Astrocyte (in vitro differentiated cells and primary cell): ENCODE results near the gene ITPKB. TPM values are rescaled to one million over a fixed set of nuclear protein-coding genes. Genes with fewer than 3 reads are reported as not detected.

Experiments
- DNase-seq: peaks from one replicate; pipeline ENCODE4 v3.0.0-alpha.2; 2010; ENCODE audit warnings: low read depth
- FAIRE-seq: peaks from 2 replicates; lab custom pipeline; 2011; peaks lifted over from hg19 to GRCh38; lab: Jason Lieb, UNC
- H2AFZ ChIP-seq: 2 replicates; pipeline ENCODE4 v1.6.0; 2012; ENCODE audit warnings: low read depth, low read length, inconsistent platforms
- H3K27ac ChIP-seq: 2 replicates; pipeline ENCODE4 v1.5.1; 2011; ENCODE audit warnings: low read depth, low read length, inconsistent platforms
- H3K27me3 ChIP-seq: 2 replicates; pipeline ENCODE4 v1.6.0; 2011; ENCODE audit warnings: low read length, inconsistent platforms; ENCODE audit not compliant: insufficient read depth
- H3K36me3 ChIP-seq: 2 replicates; pipeline ENCODE4 v1.5.1; 2011; ENCODE audit warnings: low read length, inconsistent platforms; ENCODE audit not compliant: insufficient read depth
- H3K4me1 ChIP-seq: 2 replicates; pipeline ENCODE4 v1.5.1; 2011; ENCODE audit warnings: low read length, inconsistent platforms; ENCODE audit not compliant: insufficient read depth
- H3K4me2 ChIP-seq: 2 replicates; pipeline ENCODE4 v1.6.0; 2012; ENCODE audit warnings: low read length, inconsistent platforms
- H3K4me3 ChIP-seq: 2 replicates; pipeline ENCODE4 v1.5.1; 2011; ENCODE audit warnings: low read depth, mild to moderate bottlenecking, low read length, inconsistent platforms; ENCODE audit not compliant: insufficient read depth
- H3K79me2 ChIP-seq: 2 replicates; pipeline ENCODE4 v1.6.0; 2012; ENCODE audit warnings: mild to moderate bottlenecking, low read length, inconsistent platforms; ENCODE audit not compliant: insufficient read depth
- H3K9ac ChIP-seq: 2 replicates; pipeline ENCODE4 v1.6.0; 2012; ENCODE audit warnings: mild to moderate bottlenecking, low read length, inconsistent platforms
- H3K9me3 ChIP-seq: 2 replicates; pipeline ENCODE4 v1.5.1; 2012; ENCODE audit warnings: low read depth, mild to moderate bottlenecking, low read length, inconsistent platforms; ENCODE audit not compliant: insufficient read depth
- H4K20me1 ChIP-seq: 2 replicates; pipeline ENCODE4 v1.6.0; 2012; ENCODE audit warnings: low read length, inconsistent platforms; ENCODE audit not compliant: insufficient read depth
- H3K27ac Mint-ChIP-seq: one replicate; pipeline ENCODE4 v1.8.0; 2021; ENCODE audit warnings: mild to moderate bottlenecking, mixed read lengths; ENCODE audit not compliant: unreplicated experiment
- H3K27me3 Mint-ChIP-seq: one replicate; pipeline ENCODE4 v1.8.0; 2021; ENCODE audit warnings: low read depth, mixed read lengths; ENCODE audit not compliant: unreplicated experiment
- H3K36me3 Mint-ChIP-seq: one replicate; pipeline ENCODE4 v1.8.0; 2021; ENCODE audit warnings: low read depth, mixed read lengths; ENCODE audit not compliant: unreplicated experiment
- H3K4me1 Mint-ChIP-seq: one replicate; pipeline ENCODE4 v1.8.0; 2021; ENCODE audit warnings: low read depth, mixed read lengths; ENCODE audit not compliant: unreplicated experiment
- H3K4me3 Mint-ChIP-seq: one replicate; pipeline ENCODE4 v1.8.0; 2021; ENCODE audit warnings: mild to moderate bottlenecking, moderate library complexity, mixed read lengths; ENCODE audit not compliant: unreplicated experiment
- H3K9me3 Mint-ChIP-seq: one replicate; pipeline ENCODE4 v1.8.0; 2021; ENCODE audit warnings: mild to moderate bottlenecking, mixed read lengths; ENCODE audit not compliant: unreplicated experiment
- EZH2 ChIP-seq: IDR thresholded peaks from 2 replicates; pipeline ENCODE4 v1.6.1; 2012; ENCODE audit warnings: mild to moderate bottlenecking, low read length, inconsistent platforms; ENCODE audit not compliant: insufficient read depth
- total RNA-seq: library from RNA; stranded (reverse); gene quantifications from 2 replicates; pipeline ENCODE4 v1.2.1, GENCODE V29; 2021
- TF ChIP-seq, protein P1 (sequence below): IDR thresholded peaks from 2 replicates; pipeline ENCODE4 v1.5.1; 2011; ENCODE audit warnings: low read depth, mild to moderate bottlenecking, inconsistent platforms, low read length, moderate library complexity; ENCODE audit not compliant: insufficient read depth

ITPKB gene
- total RNA-seq, 1 donor from 2014 or later, result 10.5 TPM

DNA sequence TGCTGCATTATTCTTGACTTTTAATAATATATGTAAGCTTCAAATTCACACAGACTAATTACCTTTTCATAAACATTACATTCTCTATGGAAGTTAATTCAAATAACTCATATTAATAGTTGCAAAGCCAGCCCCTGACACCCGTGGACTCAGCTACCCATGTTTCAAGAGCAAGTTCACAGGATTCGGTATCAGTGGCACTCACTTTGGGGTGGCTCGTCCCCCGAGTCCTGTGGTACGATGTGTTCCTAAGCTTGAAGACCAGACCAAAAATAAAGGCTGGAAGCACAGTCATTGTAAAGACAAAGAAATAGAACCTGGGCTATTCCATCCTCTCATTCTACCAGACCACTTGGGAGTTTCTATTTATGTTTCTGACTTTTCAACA is 70.9 kb downstream of the ITPKB start:
- Mint-ChIP-seq H3K27me3 (no peaks in the 10 kb centered on the region), H3K9me3 (no peaks in the 10 kb centered on the region), H3K4me1 (peaks cover 22% of the 10 kb centered on the region), H3K27ac (no peak overlapping the region), H3K36me3 (peaks cover 3% of the 10 kb centered on the region), H3K4me3 (no peak overlapping the region)
- no peak overlapping the region for H2AFZ ChIP-seq
- H3K4me3 ChIP-seq, result no peak overlapping the region
- H4K20me1 ChIP-seq, result no peaks in the 10 kb centered on the region
- H3K79me2 ChIP-seq, result peaks cover 4% of the 10 kb centered on the region
- no peaks in the 10 kb centered on the region for H3K27me3 ChIP-seq
- FAIRE-seq (no peak), DNase-seq (no peak)
- TF ChIP-seq EZH2, result no peak
- TF ChIP-seq, protein P1, sequence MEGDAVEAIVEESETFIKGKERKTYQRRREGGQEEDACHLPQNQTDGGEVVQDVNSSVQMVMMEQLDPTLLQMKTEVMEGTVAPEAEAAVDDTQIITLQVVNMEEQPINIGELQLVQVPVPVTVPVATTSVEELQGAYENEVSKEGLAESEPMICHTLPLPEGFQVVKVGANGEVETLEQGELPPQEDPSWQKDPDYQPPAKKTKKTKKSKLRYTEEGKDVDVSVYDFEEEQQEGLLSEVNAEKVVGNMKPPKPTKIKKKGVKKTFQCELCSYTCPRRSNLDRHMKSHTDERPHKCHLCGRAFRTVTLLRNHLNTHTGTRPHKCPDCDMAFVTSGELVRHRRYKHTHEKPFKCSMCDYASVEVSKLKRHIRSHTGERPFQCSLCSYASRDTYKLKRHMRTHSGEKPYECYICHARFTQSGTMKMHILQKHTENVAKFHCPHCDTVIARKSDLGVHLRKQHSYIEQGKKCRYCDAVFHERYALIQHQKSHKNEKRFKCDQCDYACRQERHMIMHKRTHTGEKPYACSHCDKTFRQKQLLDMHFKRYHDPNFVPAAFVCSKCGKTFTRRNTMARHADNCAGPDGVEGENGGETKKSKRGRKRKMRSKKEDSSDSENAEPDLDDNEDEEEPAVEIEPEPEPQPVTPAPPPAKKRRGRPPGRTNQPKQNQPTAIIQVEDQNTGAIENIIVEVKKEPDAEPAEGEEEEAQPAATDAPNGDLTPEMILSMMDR, result no peak
- H3K27ac ChIP-seq, result no peak overlapping the region
- H3K9me3 ChIP-seq, result no peaks in the 10 kb centered on the region
- no peak overlapping the region for H3K9ac ChIP-seq
- peaks cover 22% of the 10 kb centered on the region for H3K4me1 ChIP-seq
- no peaks in the 10 kb centered on the region for H3K36me3 ChIP-seq
- H3K4me2 ChIP-seq, result no peak overlapping the region

DNA sequence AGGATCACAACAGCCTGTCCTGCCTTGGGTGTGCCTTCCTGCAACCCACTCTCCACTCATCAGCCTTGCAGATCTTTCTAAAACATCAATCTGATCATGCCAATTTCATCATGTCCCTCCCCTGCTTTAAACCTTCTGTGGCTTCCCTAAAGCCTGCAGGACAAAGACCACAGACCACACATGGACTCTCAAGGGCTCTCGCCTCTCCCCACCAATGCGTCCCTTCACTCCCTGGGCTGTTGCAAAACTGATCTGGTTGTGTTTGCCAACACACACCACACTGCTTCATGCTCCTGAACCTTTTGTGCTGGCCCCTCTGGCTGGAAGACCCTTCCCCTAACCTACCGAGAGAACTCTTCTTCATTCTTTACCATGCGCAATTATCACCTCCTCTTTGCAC is 72.4 kb downstream of the ITPKB start:
- peaks cover 37% of the 10 kb centered on the region for H3K4me1 Mint-ChIP-seq
- peaks cover 3% of the 10 kb centered on the region for H3K36me3 Mint-ChIP-seq
- TF ChIP-seq EZH2, result no peak
- TF ChIP-seq, protein P1, result no peak
- DNase-seq (no peak), FAIRE-seq (no peak)
- Histone ChIP-seq H3K4me3 (no peak overlapping the region), H3K27ac (no peak overlapping the region), H4K20me1 (no peaks in the 10 kb centered on the region), H3K4me2 (no peak overlapping the region), H3K9me3 (no peaks in the 10 kb centered on the region), H3K27me3 (no peaks in the 10 kb centered on the region), H3K36me3 (no peaks in the 10 kb centered on the region), H2AFZ (no peak overlapping the region), H3K79me2 (peaks cover 4% of the 10 kb centered on the region), H3K9ac (no peak overlapping the region), H3K4me1 (peaks cover 37% of the 10 kb centered on the region)
- H3K27me3 Mint-ChIP-seq, result no peaks in the 10 kb centered on the region
- no peak overlapping the region for H3K4me3 Mint-ChIP-seq
- H3K27ac Mint-ChIP-seq, result peak overlapping the region; percentile 60
- H3K9me3 Mint-ChIP-seq, result no peaks in the 10 kb centered on the region

DNA sequence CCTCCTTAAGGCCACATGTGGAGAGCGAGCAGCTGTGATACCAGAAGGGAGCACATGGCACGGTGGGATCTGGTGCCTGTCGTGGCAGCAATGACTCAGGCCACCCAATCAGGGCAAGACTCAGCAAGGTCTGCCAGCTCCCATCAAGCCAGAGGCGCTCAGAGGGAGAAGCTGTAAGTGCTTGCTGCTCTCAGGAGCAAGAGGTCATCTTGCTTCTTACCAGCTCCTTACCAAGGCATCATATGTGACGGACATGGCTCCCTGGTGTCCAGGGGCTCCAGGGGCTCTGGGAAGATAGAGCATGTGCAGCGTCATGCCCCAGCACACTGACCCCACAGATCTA is 72.9 kb downstream of the ITPKB start:
- no peaks in the 10 kb centered on the region for H3K27me3 Mint-ChIP-seq
- Histone ChIP-seq H3K4me1 (peaks cover 41% of the 10 kb centered on the region), H3K36me3 (no peaks in the 10 kb centered on the region), H4K20me1 (no peaks in the 10 kb centered on the region), H2AFZ (no peak overlapping the region), H3K27me3 (no peaks in the 10 kb centered on the region), H3K27ac (no peak overlapping the region), H3K4me3 (no peak overlapping the region), H3K79me2 (peaks cover 4% of the 10 kb centered on the region), H3K9ac (no peak overlapping the region), H3K9me3 (no peaks in the 10 kb centered on the region), H3K4me2 (no peak overlapping the region)
- peaks cover 42% of the 10 kb centered on the region for H3K4me1 Mint-ChIP-seq
- no peak overlapping the region for H3K27ac Mint-ChIP-seq
- DNase-seq, result no peak
- no peak overlapping the region for H3K4me3 Mint-ChIP-seq
- H3K9me3 Mint-ChIP-seq, result no peaks in the 10 kb centered on the region
- FAIRE-seq, result no peak
- TF ChIP-seq, protein P1, result no peak
- TF ChIP-seq EZH2, result no peak
- peaks cover 2% of the 10 kb centered on the region for H3K36me3 Mint-ChIP-seq
